AML-193 (cell line): Measurements from ENCODE around the gene ZC2HC1C.
A peak's percentile ranks its signal among the peaks of the same experiment; 100 is the strongest.
"Not testable (repeated sequence)": the region's sequence is repeated elsewhere in the genome, so short reads cannot be mapped to it uniquely, and the experiment has no call there.

Source experiments
- DNase-seq, 2 experiments: peaks; one replicate each; lab custom pipeline; 2025; lab: John Stamatoyannopoulos, UW

Gene ZC2HC1C

GRCh38 chr14:75094896-75095295 lies 25.5 kb downstream of the ZC2HC1C start:
- DNase-seq, result no peak

GRCh38 chr14:75095690-75096089 lies 26.2 kb downstream of the ZC2HC1C start:
- DNase-seq, result no peak

- DNase-seq, result no peak
Observed at GRCh38 chr14:75096959-75097358, 27.5 kb downstream of the ZC2HC1C start.

- DNase-seq, result no peak
Observed at GRCh38 chr14:75098212-75098611, 28.8 kb downstream of the ZC2HC1C start.

GRCh38 chr14:75098682-75099081 lies 29.2 kb downstream of the ZC2HC1C start:
- DNase-seq, result no peak

- DNase-seq, result no peak
Observed at GRCh38 chr14:75101491-75101890, 32.0 kb downstream of the ZC2HC1C start.

- DNase-seq, result no peak
Observed at GRCh38 chr14:75107186-75107585, 37.7 kb downstream of the ZC2HC1C start.

GRCh38 chr14:75109877-75110276 lies 40.4 kb downstream of the ZC2HC1C start:
- no peak for DNase-seq

GRCh38 chr14:75113932-75114539 lies 44.6 kb downstream of the ZC2HC1C start:
- no peak for DNase-seq

- no peak for DNase-seq
Observed at GRCh38 chr14:75119056-75119455, 49.6 kb downstream of the ZC2HC1C start.

- DNase-seq, result peak; percentile 74 to 84
Observed at GRCh38 chr14:75120541-75121291, 51.3 kb downstream of the ZC2HC1C start.

- no peak for DNase-seq
Observed at GRCh38 chr14:75121552-75121951, 52.1 kb downstream of the ZC2HC1C start.

GRCh38 chr14:75123991-75124390 lies 54.5 kb downstream of the ZC2HC1C start:
- DNase-seq, result peak; percentile 50 to 83

- DNase-seq, result peak in 1 of 2 experiments; percentile 19
Observed at GRCh38 chr14:75125617-75126016, 56.2 kb downstream of the ZC2HC1C start.

- peak; percentile 32 to 63 for DNase-seq
Observed at GRCh38 chr14:75126121-75126544, 56.7 kb downstream of the ZC2HC1C start.

GRCh38 chr14:75126679-75127473 lies 57.4 kb downstream of the ZC2HC1C start, which contains the start of gene NEK9:
Gene NEK9, minus strand, starts transcription at chr14:75127048. Its CDS starts 127 bp downstream, at chr14:75126921.
- peak; percentile 67 to 78 for DNase-seq

GRCh38 chr14:75127474-75127820 lies 58.0 kb downstream of the ZC2HC1C start:
- DNase-seq, result not testable (repeated sequence)

- DNase-seq, result no peak
Observed at GRCh38 chr14:75127903-75128595, 58.6 kb downstream of the ZC2HC1C start.

GRCh38 chr14:75128596-75128990 lies 59.2 kb downstream of the ZC2HC1C start:
- DNase-seq, result no peak
